Lung (tissue), 12 donors: Measurements from ENCODE around the gene IRX5. TPM values are rescaled to one million over a fixed set of nuclear protein-coding genes. Genes with fewer than 3 reads are reported as not detected.
A peak's percentile ranks its signal among the peaks of the same experiment; 100 is the strongest.

Experiments
- ATAC-seq: fragments of 200-7000 bp; cut with Tn5 transposase; one replicate; pipeline ENCODE4 v1.9.1; 2020; ENCODE audit warnings: moderate number of reproducible peaks; ENCODE audit not compliant: insufficient read depth, low FRiP score
- DNase-seq, 3 donors: peaks; one replicate each; pipeline ENCODE4 v3.0.0-alpha.2; 2013 to 2017
- H3K27ac ChIP-seq, 2 donors: one replicate each; pipeline ENCODE4 v1.5.1; 2013; ENCODE audit warnings: mild to moderate bottlenecking in 2 of 2, moderate library complexity in 2 of 2, control low read depth in 1 of 2, inconsistent platforms in 1 of 2, low read depth in 1 of 2, low read length in 1 of 2
- H3K27me3 ChIP-seq, 3 donors: one replicate each; pipeline ENCODE4 v1.5.1; 2013; ENCODE audit warnings: low read length in 2 of 3; ENCODE audit not compliant: control insufficient read depth in 3 of 3, insufficient read depth in 3 of 3
- H3K36me3 ChIP-seq, 4 donors: one replicate each; pipeline ENCODE4 v1.5.1; 2013; ENCODE audit warnings: low read length in 4 of 4, mild to moderate bottlenecking in 1 of 4, moderate library complexity in 1 of 4; ENCODE audit not compliant: control insufficient read depth in 4 of 4, insufficient read depth in 4 of 4
- H3K4me1 ChIP-seq, 5 donors: one replicate each; pipeline ENCODE4 v1.5.1; 2013; ENCODE audit warnings: low read length in 5 of 5, mild to moderate bottlenecking in 2 of 5, moderate library complexity in 1 of 5; ENCODE audit not compliant: control insufficient read depth in 5 of 5, insufficient read depth in 5 of 5
- H3K4me3 ChIP-seq: one replicate; pipeline ENCODE4 v1.5.1; 2013; ENCODE audit warnings: mild to moderate bottlenecking, control low read depth, moderate library complexity
- H3K9ac ChIP-seq, 2 donors: one replicate each; pipeline ENCODE4 v1.5.1; 2013; ENCODE audit warnings: low read length in 2 of 2, control low read depth in 1 of 2; ENCODE audit not compliant: insufficient read depth in 1 of 2
- H3K9me3 ChIP-seq, 4 donors: one replicate each; pipeline ENCODE4 v1.5.1; 2013; ENCODE audit warnings: low read length in 3 of 4, mild to moderate bottlenecking in 1 of 4, moderate library complexity in 1 of 4; ENCODE audit not compliant: control insufficient read depth in 4 of 4, insufficient read depth in 3 of 4
- CTCF ChIP-seq: IDR thresholded peaks from 2 replicates; pipeline ENCODE4 v1.5.1; 2012; ENCODE audit warnings: mild to moderate bottlenecking; ENCODE audit errors: control extremely low read depth, extremely low read depth
- WGBS, 2 donors: extraction: QIAGEN DNeasy Blood & Tissue Kit; methylation state at CpG; one replicate each; pipeline ENCODE4 v1.1.7; 2013; 5-methylcytosine and 5-hydroxymethylcytosine counted together
- polyA plus RNA-seq, 2 donors: library from polyadenylated mRNA; stranded (reverse); fragments of 200-250 nt; gene quantifications; one replicate each; pipeline ENCODE4 v1.2.1, GENCODE V29; 2013
- total RNA-seq, 2 donors: library from RNA; depleted of rRNA in 1 of 2; stranded (reverse); fragments of >200 nt in 1 of 2; gene quantifications; one replicate each; pipeline ENCODE4 v1.2.1, GENCODE V29; 2014 to 2021
- donor health status: control.
- donor health status: control.
- donor health status: Bipolar disorder and iron deficiency.
- donor health status: healthy.
- donor health status: DM: yes; HTN: yes; CAD: no.

Gene IRX5
- total and polyA plus RNA-seq, 4 donors = 5.6 to 30.2 (median 25.7) TPM

- Histone ChIP-seq H3K4me3 (no peak overlapping the region), H3K9me3 (peaks cover 0 to 9% (median 0%) of the 10 kb centered on the region in 4 donors), H3K27ac (peak overlapping the region; percentile 49 to 78), H3K9ac (peak overlapping the region in 1 of 2 donors; percentile 55), H3K36me3 (no peaks in the 10 kb centered on the region), H3K4me1 (peaks cover 0 to 19% (median 0%) of the 10 kb centered on the region in 5 donors), H3K27me3 (peaks cover 0 to 82% (median 64%) of the 10 kb centered on the region in 3 donors)
- WGBS, 2 donors = 10% methylated on average over 28 of the region's 28 CpGs
- peak in 2 of 3 donors; percentile 46 to 61 for DNase-seq
- no peak for TF ChIP-seq CTCF
- ATAC-seq = no peak
These were observed 4.8 kb downstream of the IRX5 start for GRCh38 chr16:54935266-54935968.

GRCh38 chr16:54936201-54936978 is 5.7 kb downstream of the IRX5 start:
- WGBS, 2 donors = 2 to 5% methylated on average over 56 of the region's 56 CpGs
- H3K9me3 ChIP-seq = peaks cover 0 to 10% (median 0%) of the 10 kb centered on the region in 4 donors
- ATAC-seq (no peak), DNase-seq (peak; percentile 53 to 56 (median 55))
- H3K4me1 ChIP-seq = peaks cover 0 to 19% (median 0%) of the 10 kb centered on the region in 5 donors
- no peak for TF ChIP-seq CTCF
- H3K36me3 ChIP-seq = no peaks in the 10 kb centered on the region
- H3K4me3 ChIP-seq = peak overlapping the region; percentile 10
- peaks cover 0 to 91% (median 69%) of the 10 kb centered on the region in 3 donors for H3K27me3 ChIP-seq
- H3K27ac ChIP-seq = peak overlapping the region; percentile 30 to 82
- H3K9ac ChIP-seq = no peak overlapping the region

DNA sequence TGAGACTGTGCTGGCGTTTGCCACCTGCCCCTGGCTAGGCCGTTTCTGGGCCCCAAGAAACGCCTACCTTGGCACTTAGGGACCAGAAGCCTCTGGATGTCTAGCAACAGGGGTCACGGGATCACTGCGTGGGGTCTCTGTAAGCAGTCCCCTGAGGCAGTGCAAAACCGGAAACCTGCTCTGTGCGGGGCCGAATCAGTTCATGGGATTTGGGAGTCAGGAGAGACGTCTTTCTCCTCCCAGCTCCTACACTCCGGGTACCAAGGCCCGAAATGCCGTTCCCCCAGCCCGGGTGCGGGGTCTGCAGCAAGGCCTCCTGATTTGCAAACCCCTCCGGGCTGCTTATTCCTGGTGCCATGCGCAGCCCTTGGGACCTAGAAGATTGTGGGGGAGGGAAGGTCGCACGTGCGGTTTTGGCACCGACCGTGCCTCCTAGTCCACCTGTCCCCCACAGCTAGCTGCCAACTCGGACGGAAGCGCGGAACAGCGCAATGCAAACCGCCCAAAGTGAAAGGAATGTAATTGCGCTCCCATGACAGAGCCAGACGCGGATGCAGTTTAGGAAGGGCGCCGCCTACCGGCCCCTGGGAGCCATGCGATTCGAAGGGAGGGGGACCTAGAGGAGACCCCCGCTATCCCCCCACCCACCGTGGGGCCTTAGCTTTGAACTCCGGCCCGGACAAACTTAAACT is 6.5 kb downstream of the IRX5 start:
- DNase-seq = peak; percentile 70 to 78 (median 76)
- Histone ChIP-seq H3K36me3 (no peaks in the 10 kb centered on the region), H3K9ac (no peak overlapping the region), H3K27me3 (peaks cover 0 to 88% (median 62%) of the 10 kb centered on the region in 3 donors), H3K4me1 (peaks cover 0 to 19% (median 0%) of the 10 kb centered on the region in 5 donors), H3K9me3 (peaks cover 0 to 11% (median 0%) of the 10 kb centered on the region in 4 donors), H3K4me3 (peak overlapping the region; percentile 10), H3K27ac (peak overlapping the region; percentile 30 to 82)
- no peak for TF ChIP-seq CTCF
- 1 to 2% methylated on average over 39 of the region's 39 CpGs for WGBS, 2 donors
- ATAC-seq = peak; percentile 60
